ENCODE results near the gene TEF. TPM values are rescaled to one million over a fixed set of nuclear protein-coding genes. Genes with fewer than 3 reads are reported as not detected.

Gene TEF
- polyA plus RNA-seq, 1 experiment, result 13.7 TPM

- ChIA-PET CTCF (interaction anchor here (1.1 kb wide), 1 partner anchor 135 kb away, joined by 3 read pairs; no protein-coding TSS in a partner anchor), POLR2A (interaction anchor here (0.6 to 3.6 kb wide), 2 partner anchors 17 to 113 kb away, joined by 4 to 63 read pairs; no protein-coding TSS in a partner anchor)
- Histone ChIP-seq H3K9me3 (ENCODE audit: control insufficient read depth, insufficient read depth, low read length) (no peaks in the 10 kb centered on the region; the same call in 1 of the 2 replicates), H3K27ac (ENCODE audit: low read depth, low read length) (no peak overlapping the region), H3K4me3 (ENCODE audit: low read depth, low read length) (peak overlapping the region; percentile 74), H3K27me3 (ENCODE audit: control insufficient read depth, insufficient read depth, low read length) (no peaks in the 10 kb centered on the region)
- DNase-seq (ENCODE audit: low read depth, low spot score), result no peak
- no peak for TF ChIP-seq CTCF (IDR thresholded peaks at IDR 0.05; ENCODE audit: low read depth, low read length)
These were observed 1.3 kb downstream of the TEF start for GRCh38 chr22:41383085-41383484.

GRCh38 chr22:41384128-41384527 lies 2.4 kb downstream of the TEF start:
- Histone ChIP-seq H3K27me3 (ENCODE audit: control insufficient read depth, insufficient read depth, low read length) (no peaks in the 10 kb centered on the region), H3K4me3 (ENCODE audit: low read depth, low read length) (no peak overlapping the region), H3K9me3 (ENCODE audit: control insufficient read depth, insufficient read depth, low read length) (no peaks in the 10 kb centered on the region), H3K27ac (ENCODE audit: low read depth, low read length) (no peak overlapping the region)
- TF ChIP-seq CTCF (IDR thresholded peaks at IDR 0.05; ENCODE audit: low read depth, low read length), result no peak
- ChIA-PET POLR2A (no interaction called here), CTCF (interaction anchor here (0.7 to 1.1 kb wide), 2 partner anchors 19 to 134 kb away, joined by 3 read pairs; no protein-coding TSS in a partner anchor)
- no peak for DNase-seq (ENCODE audit: low read depth, low spot score)

GRCh38 chr22:41387341-41387740 lies 5.6 kb downstream of the TEF start:
- no peak for DNase-seq (ENCODE audit: low read depth, low spot score)
- CTCF ChIA-PET, result no interaction called here
- POLR2A ChIA-PET, result no interaction called here
- TF ChIP-seq CTCF (IDR thresholded peaks at IDR 0.05; ENCODE audit: low read depth, low read length), result no peak
- H3K4me3 ChIP-seq (ENCODE audit: low read depth, low read length), result no peak overlapping the region
- H3K27ac ChIP-seq (ENCODE audit: low read depth, low read length), result no peak overlapping the region
- H3K9me3 ChIP-seq (ENCODE audit: control insufficient read depth, insufficient read depth, low read length), result no peaks in the 10 kb centered on the region
- H3K27me3 ChIP-seq (ENCODE audit: control insufficient read depth, insufficient read depth, low read length), result no peaks in the 10 kb centered on the region

- CTCF ChIA-PET, result interaction anchor here (1.4 kb wide), 1 partner anchor 8 kb away, joined by 3 read pairs; no protein-coding TSS in a partner anchor
- DNase-seq (ENCODE audit: low read depth, low spot score), result no peak
These were observed 12.2 kb downstream of the TEF start for GRCh38 chr22:41394012-41394356.

More at GRCh38 chr22:41394012-41394356, 12.2 kb downstream of the TEF start:
- POLR2A ChIA-PET, result no interaction called here
- no peak overlapping the region for H3K4me3 ChIP-seq (ENCODE audit: low read depth, low read length)
- TF ChIP-seq CTCF (IDR thresholded peaks at IDR 0.05; ENCODE audit: low read depth, low read length), result no peak
- no peaks in the 10 kb centered on the region for H3K9me3 ChIP-seq (ENCODE audit: control insufficient read depth, insufficient read depth, low read length)
- H3K27me3 ChIP-seq (ENCODE audit: control insufficient read depth, insufficient read depth, low read length), result no peaks in the 10 kb centered on the region
- no peak overlapping the region for H3K27ac ChIP-seq (ENCODE audit: low read depth, low read length)
